ENCODE results near the gene XPNPEP2.

The XPNPEP2 gene

GRCh38 chrX:129781134-129781672 is 42.4 kb downstream of the XPNPEP2 start:
- DNase-seq, result peak; percentile 62

- DNase-seq, result no peak
These were observed 43.1 kb downstream of the XPNPEP2 start for GRCh38 chrX:129781680-129782495.

GRCh38 chrX:129782706-129783105 is 43.9 kb downstream of the XPNPEP2 start:
- DNase-seq, result no peak

- DNase-seq, result no peak
These were observed 44.5 kb downstream of the XPNPEP2 start for GRCh38 chrX:129783291-129783713.

GRCh38 chrX:129784371-129784770 is 45.6 kb downstream of the XPNPEP2 start:
- no peak for DNase-seq

GRCh38 chrX:129785160-129785947 is 46.6 kb downstream of the XPNPEP2 start:
- no peak for DNase-seq

GRCh38 chrX:129786210-129786651 is 47.5 kb downstream of the XPNPEP2 start:
- no peak for DNase-seq

- no peak for DNase-seq
These were observed 48.7 kb downstream of the XPNPEP2 start for GRCh38 chrX:129787336-129788055.

GRCh38 chrX:129788527-129788926 is 49.7 kb downstream of the XPNPEP2 start:
- DNase-seq, result no peak

- DNase-seq, result no peak
These were observed 51.4 kb downstream of the XPNPEP2 start for GRCh38 chrX:129790146-129790545.

GRCh38 chrX:129790808-129791207 is 52.0 kb downstream of the XPNPEP2 start:
- no peak for DNase-seq

- no peak for DNase-seq
These were observed 52.6 kb downstream of the XPNPEP2 start for GRCh38 chrX:129791336-129791735.

GRCh38 chrX:129791961-129792570 is 53.3 kb downstream of the XPNPEP2 start:
- DNase-seq, result no peak

GRCh38 chrX:129792586-129793291 is 54.0 kb downstream of the XPNPEP2 start:
- DNase-seq, result no peak

- DNase-seq, result no peak
These were observed 54.9 kb downstream of the XPNPEP2 start for GRCh38 chrX:129793604-129794191.

GRCh38 chrX:129795584-129795983 is 56.8 kb downstream of the XPNPEP2 start:
- no peak for DNase-seq

GRCh38 chrX:129797251-129797906 is 58.6 kb downstream of the XPNPEP2 start:
- DNase-seq, result no peak

- DNase-seq, result no peak
These were observed 59.7 kb downstream of the XPNPEP2 start for GRCh38 chrX:129798456-129798855.

- no peak for DNase-seq
These were observed 60.1 kb downstream of the XPNPEP2 start for GRCh38 chrX:129798888-129799287.

- DNase-seq, result no peak
These were observed 61.4 kb downstream of the XPNPEP2 start for GRCh38 chrX:129800186-129800585.

- no peak for DNase-seq
These were observed 64.1 kb downstream of the XPNPEP2 start for GRCh38 chrX:129802863-129803262.
